Measurements from ENCODE around the gene MAGI2.

MAGI2 gene

DNA sequence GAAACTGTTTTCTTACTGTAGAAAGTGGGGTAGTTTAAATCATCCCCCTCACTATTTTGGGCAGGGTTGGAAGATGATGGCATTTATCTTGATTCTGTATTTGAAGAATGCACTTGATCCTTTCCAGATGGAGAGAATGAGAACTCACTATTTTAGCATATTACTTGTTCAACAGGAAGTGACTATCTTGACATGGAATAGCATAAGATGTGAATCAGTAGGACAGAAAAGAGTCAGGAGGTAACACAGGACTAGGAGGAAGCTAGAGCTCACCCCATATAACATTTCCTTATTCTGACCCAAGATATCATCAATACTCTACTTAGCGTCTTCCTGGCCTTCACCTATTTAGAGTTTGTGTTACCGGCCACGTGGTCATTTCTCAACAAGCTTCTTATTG is 1254.7 kb downstream of the MAGI2 start:
- DNase-seq = no peak

- no peak for DNase-seq
Measured at GRCh38 chr7:78197447-78197846, 1256.0 kb downstream of the MAGI2 start.

DNA sequence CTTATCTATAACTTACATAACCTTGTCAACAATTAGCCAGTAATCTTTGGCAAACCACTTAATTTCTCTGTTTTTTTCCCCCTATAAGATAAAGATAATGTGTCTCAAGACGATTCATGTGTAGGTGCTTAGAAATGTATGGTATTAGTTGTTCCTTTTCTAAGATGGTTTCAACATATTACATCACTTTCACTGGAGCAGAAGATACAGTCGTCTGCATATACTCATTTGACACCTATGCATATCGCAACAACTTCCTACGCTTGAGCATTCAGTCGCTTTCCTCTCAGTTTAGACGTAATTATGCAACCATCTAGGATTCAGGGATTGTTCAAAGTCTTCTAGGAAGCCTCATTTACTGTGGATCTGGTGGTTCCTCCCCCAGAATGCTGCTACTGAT is 1258.2 kb downstream of the MAGI2 start:
- no peak for DNase-seq

GRCh38 chr7:78194611-78195010 is 1258.9 kb downstream of the MAGI2 start:
- no peak for DNase-seq

DNA sequence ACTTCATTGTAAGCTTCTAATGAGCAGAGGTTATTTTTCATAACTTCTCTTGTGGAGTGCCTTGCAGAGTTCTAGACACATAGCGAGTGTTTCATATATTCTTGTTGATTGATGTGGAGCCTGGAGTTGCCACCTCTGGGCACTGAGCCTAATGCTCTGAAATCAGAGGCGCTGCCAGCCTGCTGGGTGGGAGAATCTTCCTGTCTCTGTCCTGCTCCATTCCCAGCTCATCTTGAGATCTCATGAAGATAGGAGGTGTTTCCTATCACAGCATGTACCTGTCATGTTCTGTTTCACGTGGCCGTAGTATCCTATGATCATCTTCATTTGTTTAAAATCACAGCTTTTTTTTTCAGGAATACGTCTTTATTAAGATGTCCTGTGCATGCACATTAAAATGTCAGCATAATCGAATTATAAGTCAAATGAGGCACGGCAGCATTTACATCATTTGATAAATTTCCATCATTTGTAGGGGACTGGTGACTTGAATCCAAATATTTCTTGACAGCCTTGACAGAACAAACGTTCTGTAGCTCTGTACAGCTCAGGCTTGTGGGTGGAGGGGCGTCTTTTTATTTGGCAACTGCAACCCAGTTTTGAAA is 1261.9 kb downstream of the MAGI2 start:
- no peak for DNase-seq

DNA sequence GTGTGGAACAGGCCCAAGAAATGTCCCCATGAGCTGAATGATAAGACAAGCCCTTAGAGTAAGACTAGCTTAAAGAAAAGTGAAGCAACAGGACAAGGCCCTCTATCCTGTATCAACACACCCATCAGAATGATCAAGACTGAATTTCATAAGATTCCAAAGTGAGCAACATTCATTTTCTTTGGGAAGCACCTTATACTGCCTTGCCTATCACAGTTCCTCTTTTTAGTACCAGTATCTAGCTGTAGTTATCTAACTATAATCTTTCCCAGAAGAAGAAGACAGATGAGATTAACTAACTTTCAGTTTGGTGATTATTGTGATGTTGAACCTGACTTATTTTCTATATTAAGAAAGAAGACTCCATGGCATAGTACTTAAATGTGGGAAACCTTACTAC is 1263.7 kb downstream of the MAGI2 start:
- DNase-seq = no peak

DNA sequence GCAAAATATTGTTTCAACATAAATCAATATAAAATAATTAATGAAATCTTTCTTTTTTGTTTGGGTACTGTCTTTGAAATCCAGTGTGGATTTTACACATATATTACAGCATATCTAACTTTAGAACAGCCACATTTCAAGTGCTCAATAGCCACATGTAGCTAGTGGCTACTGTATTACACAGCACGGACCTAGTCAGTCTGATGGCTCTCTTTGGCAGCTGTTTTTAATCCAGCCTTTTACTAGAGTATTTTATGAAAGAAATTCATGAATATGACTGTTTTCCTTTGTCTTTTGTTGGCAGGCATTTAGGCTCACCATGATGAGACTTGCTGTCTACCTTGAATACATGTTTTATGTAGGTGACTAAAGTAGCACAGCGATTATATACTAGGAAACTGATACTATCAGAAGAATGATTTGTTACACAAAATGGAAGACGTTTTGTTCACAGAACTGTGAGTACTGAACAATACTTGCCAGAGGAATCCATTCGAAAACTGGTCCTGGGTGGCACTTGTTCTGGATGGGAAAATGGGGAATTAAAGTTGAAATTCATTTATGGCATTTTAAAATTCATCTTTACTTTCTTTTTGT is 1268.2 kb downstream of the MAGI2 start:
- DNase-seq = no peak

DNA sequence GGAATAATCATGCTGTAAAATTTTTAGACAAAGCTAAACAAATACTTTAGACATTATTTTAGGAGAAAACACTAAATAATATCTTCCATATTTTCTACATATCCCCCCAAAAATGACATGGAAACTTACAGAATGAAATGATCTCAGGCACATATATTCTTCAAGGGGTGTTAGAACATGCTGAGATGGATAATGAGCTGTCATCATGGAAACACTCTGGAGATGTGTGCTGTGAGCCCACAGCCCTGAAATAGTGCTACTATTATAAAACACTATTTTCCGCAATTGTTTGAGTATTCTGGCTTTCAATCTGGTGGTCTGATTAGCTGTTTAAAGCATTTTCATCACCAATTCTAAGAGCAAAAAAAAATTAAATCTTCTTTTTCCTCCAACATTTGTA is 1269.2 kb downstream of the MAGI2 start:
- no peak for DNase-seq

DNA sequence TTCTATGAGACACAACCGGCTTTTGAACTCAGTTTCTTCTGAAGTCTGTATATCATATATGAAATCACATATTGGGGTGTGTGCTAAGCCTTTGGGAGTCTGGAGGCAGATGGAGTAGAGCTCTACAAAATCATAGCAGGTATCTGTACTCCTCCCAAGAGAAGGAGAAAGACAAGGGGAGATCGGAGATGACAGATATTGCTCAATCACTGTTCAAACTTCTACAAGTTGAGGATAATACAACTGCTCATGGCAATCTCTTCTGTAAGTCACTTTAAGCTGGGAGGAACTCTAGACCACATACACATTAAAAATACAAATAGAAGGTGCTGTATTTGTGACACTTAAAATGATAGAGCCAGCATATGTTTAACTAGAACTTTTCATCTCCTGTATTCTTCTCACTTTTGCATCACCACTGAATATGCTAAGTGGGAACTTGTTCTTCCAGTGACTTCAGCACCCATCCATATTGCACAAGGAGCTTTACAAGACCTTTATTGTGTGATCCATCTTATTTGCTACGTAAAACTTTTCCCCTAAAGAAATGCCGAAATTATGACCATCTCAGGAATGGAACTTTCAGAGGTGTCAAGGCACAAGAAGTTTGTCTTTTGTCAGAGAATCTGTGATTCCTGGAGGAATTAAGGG is 1273.5 kb downstream of the MAGI2 start:
- no peak for DNase-seq

- no peak for DNase-seq
Measured at GRCh38 chr7:78179211-78179610, 1274.3 kb downstream of the MAGI2 start.

- DNase-seq = no peak
Measured at GRCh38 chr7:78178319-78178718, 1275.1 kb downstream of the MAGI2 start.

GRCh38 chr7:78176171-78176570 is 1277.3 kb downstream of the MAGI2 start:
- DNase-seq = no peak

- no peak for DNase-seq
Measured at GRCh38 chr7:78175330-78176100, 1278.0 kb downstream of the MAGI2 start.

DNA sequence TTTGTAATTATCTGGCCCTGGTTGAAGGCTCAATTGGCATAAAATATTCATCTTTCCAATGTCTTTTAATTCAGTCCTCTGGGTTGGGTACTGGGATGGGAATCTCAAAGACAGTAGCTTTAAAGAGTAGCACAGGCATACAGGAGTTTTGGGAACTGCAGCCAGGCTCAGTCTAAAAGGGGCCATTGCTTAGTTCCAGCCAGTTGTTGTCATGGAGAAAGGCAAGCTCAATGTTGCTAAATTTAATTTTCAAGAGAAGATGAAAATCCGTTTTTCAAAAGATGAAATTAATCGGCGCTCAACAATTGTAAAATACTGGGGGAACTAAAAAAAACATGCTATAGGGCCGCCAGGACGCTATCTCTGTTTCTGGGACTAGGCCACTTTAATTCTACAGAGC is 1279.8 kb downstream of the MAGI2 start:
- DNase-seq = no peak

DNA sequence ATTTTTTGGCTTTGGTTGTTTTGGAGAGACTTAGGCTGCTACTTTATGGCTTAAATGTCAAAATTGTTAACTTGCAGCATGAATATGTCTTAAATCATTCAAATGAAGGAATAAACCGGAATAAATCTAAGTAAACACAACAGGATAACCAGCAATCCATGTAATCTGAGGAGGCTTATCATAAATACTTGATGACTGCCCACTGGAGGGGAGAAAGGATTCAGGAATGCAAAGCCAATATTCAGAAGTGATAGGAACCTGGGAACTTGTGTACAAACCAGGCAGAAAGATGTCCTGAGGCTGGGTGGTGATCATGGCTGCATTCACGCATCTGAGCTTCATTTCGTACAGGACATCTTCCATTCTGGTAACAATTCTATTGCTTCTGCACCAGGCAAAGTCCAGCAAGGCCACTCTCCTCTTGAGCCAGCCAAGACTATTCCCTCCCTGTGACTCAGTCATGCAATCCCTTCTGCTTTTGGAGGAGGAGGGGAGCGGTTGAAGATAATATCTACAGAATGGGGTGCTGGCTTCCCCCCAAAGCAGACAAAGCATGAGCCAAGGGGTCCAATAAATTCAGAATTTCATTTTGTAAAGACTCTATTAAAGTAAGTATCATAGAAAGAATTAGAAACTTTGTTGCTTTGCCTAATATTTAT is 1280.4 kb downstream of the MAGI2 start:
- no peak for DNase-seq

- DNase-seq = no peak
Measured at GRCh38 chr7:78172267-78172757, 1281.2 kb downstream of the MAGI2 start.

- DNase-seq = no peak
Measured at GRCh38 chr7:78171398-78171797, 1282.1 kb downstream of the MAGI2 start.

- no peak for DNase-seq
Measured at GRCh38 chr7:78170815-78171214, 1282.7 kb downstream of the MAGI2 start.

GRCh38 chr7:78169992-78170391 is 1283.5 kb downstream of the MAGI2 start:
- DNase-seq = no peak

DNA sequence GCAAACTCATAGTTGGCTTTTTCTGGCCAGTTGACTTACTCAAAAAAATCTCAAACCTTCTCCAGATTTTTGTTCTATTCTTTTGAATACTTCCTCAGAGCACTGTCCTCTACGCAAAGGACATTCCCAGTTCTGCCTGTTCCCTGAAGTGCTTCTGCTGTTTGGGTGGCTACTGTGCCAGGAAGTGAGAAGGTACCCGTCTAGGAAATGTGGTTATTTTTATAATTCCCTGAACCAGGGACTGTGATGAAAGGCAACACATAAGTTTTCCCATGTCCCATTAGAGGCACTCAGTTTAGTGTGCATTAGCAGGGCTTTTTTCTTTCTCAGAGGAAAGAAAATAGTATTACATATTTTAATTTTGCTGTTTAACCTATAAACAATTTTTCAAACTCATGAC is 1284.6 kb downstream of the MAGI2 start:
- no peak for DNase-seq

DNA sequence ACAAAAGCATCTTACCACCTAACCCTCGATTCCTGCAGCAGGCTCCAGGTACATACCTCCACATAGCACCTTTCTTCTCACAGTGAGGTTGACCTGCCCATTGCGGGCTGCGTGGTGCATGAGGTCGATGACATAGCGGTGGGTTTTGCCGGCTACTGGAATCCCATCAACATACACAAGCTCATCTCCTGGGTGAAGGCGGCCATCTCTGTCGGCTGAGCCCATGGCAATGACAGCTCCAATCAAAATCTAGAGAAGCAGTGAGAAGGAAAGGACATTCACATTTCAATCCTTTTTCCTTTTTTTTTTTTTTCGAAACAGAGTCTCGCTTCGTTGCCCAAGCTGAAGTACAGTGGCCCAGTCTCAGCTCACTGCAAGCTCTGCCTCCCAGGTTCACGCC is 1285.6 kb downstream of the MAGI2 start:
- no peak for DNase-seq

DNA sequence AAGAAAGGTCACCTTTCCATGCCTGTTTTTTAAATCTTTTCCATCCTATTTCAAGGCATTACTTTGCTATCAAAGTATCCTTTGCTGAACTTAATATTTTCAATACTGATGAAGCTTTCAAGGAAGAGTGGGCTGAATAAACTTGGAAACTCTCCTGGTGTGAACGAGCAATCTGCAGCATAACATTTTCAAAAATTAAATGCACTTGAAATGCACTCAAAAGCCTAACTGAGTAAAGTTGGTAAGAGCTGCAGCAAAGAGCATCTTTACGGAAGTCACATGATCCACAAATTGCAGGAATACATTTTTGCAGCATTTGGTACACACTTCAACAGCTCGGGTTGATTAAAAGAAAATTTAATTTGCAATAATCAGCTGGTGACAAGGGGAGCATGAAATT is 1287.6 kb downstream of the MAGI2 start:
- no peak for DNase-seq

DNA sequence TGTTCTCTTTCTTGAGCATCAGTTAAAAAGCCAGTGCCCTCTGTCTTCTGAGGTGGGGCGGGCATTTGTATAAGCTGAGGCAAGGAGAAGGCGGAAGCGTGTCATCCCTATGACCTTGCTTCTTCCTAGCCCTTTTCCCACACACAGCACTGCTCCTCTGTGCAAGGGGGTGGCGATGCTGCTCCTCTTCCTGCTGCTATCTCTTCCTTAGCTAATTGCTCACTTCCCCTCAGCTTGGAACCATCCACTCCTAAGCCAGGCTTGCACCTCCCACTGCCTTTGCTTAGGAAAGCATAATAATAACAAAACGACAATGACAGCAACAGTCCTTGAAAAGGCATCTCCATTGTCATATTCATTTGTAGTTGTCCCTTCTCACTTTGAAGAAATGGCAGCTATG is 1288.0 kb downstream of the MAGI2 start:
- no peak for DNase-seq

Data from 8988T (cell line).